ENCODE data around the gene NEUROG1. TPM values are rescaled to one million over a fixed set of nuclear protein-coding genes. Genes with fewer than 3 reads are reported as not detected.

Gene NEUROG1
- polyA plus RNA-seq, 1 experiment: not detected

DNA sequence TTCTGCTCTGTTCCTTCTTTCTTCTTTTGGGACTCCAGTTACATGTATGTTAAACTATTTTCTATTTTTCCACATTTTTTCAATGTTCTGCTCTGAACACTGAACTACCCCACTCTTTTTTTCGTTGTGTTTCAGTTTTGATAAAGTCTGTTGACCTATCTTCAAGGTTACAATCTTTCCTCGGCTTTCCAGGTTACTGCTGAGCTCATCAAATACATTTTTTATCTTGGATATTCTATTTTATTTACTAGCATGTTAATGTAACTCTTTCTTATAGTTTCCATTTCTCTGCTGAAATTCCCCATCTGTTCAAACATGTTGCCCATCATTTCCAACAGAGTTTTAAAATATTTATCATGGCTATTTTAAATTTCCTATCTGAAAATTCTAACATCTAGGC is 13.8 kb downstream of the NEUROG1 start:
- ChIA-PET POLR2A (no interaction called here), CTCF (interaction anchor here (0.8 to 1.6 kb wide), 3 partner anchors 12 to 44 kb away, joined by 3 to 5 read pairs (median 3); no protein-coding TSS in a partner anchor)
- H3K36me3 ChIP-seq (ENCODE audit: control insufficient read depth, insufficient read depth, low read length): no peaks in the 10 kb centered on the region
- H3K4me3 ChIP-seq (ENCODE audit: low read depth, low read length): no peak overlapping the region
- peaks cover 9% of the 10 kb centered on the region for H3K27me3 ChIP-seq (ENCODE audit: control insufficient read depth, insufficient read depth, low read length)
- no peak for DNase-seq (ENCODE audit: low read depth)
- TF ChIP-seq, protein P1, sequence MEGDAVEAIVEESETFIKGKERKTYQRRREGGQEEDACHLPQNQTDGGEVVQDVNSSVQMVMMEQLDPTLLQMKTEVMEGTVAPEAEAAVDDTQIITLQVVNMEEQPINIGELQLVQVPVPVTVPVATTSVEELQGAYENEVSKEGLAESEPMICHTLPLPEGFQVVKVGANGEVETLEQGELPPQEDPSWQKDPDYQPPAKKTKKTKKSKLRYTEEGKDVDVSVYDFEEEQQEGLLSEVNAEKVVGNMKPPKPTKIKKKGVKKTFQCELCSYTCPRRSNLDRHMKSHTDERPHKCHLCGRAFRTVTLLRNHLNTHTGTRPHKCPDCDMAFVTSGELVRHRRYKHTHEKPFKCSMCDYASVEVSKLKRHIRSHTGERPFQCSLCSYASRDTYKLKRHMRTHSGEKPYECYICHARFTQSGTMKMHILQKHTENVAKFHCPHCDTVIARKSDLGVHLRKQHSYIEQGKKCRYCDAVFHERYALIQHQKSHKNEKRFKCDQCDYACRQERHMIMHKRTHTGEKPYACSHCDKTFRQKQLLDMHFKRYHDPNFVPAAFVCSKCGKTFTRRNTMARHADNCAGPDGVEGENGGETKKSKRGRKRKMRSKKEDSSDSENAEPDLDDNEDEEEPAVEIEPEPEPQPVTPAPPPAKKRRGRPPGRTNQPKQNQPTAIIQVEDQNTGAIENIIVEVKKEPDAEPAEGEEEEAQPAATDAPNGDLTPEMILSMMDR (IDR thresholded peaks at IDR 0.05; ENCODE audit: insufficient read depth, low read depth, low read length): no peak

DNA sequence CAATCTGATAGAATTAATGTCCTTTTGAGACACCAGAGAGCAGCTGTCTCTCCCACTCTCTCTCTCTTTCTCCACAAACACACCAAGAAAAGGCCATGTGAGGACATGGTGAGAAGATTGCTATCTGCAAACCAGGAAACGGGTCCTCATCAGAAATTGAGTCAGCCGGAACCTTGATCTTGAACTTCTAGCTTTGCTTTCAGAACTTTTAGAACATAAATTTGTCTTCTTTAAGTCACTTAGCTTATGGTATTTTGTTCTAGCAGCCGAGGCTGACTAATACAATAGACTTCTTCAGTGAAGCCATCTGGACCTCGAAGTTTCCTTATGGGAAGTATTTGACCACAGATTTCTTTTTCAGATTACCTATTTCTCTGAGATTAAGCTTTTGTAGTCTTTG is 18.1 kb downstream of the NEUROG1 start:
- CTCF ChIA-PET: interaction anchor here (0.8 to 1.1 kb wide), 2 partner anchors 8 to 34 kb away, joined by 3 read pairs; no protein-coding TSS in a partner anchor

DNA sequence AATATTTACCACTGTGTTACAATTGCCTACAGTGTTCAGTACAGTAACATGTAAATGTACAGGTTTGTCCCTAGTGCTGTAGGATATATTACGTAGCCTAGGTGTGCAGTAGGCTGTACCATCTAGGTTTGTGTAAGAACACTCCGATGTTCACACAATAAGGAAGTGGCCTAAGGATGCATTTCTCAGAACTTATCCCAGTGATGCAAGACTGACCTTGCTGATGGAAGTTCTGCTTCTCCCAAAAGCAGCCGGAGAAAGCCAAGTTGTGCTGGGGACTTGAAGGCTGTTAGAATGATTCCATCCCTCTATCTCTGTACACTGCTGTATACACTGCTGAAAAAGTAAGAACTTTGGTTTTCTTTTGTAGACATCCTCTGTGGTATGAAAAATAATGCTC is 21.6 kb downstream of the NEUROG1 start:
- POLR2A ChIA-PET: no interaction called here
- Histone ChIP-seq H3K4me3 (ENCODE audit: low read depth, low read length) (no peak overlapping the region), H3K36me3 (ENCODE audit: control insufficient read depth, insufficient read depth, low read length) (no peaks in the 10 kb centered on the region), H3K27me3 (ENCODE audit: control insufficient read depth, insufficient read depth, low read length) (peaks cover 8% of the 10 kb centered on the region)
- CTCF ChIA-PET: no interaction called here
- DNase-seq (ENCODE audit: low read depth): no peak
- TF ChIP-seq, protein P1 (IDR thresholded peaks at IDR 0.05; ENCODE audit: insufficient read depth, low read depth, low read length): no peak

More for the DNA sequence above, 18.1 kb downstream of the NEUROG1 start:
- no peak for DNase-seq (ENCODE audit: low read depth)
- Histone ChIP-seq H3K36me3 (ENCODE audit: control insufficient read depth, insufficient read depth, low read length) (no peaks in the 10 kb centered on the region), H3K27me3 (ENCODE audit: control insufficient read depth, insufficient read depth, low read length) (peaks cover 7% of the 10 kb centered on the region), H3K4me3 (ENCODE audit: low read depth, low read length) (no peak overlapping the region)
- POLR2A ChIA-PET: no interaction called here
- TF ChIP-seq, protein P1 (IDR thresholded peaks at IDR 0.05; ENCODE audit: insufficient read depth, low read depth, low read length): no peak

DNA sequence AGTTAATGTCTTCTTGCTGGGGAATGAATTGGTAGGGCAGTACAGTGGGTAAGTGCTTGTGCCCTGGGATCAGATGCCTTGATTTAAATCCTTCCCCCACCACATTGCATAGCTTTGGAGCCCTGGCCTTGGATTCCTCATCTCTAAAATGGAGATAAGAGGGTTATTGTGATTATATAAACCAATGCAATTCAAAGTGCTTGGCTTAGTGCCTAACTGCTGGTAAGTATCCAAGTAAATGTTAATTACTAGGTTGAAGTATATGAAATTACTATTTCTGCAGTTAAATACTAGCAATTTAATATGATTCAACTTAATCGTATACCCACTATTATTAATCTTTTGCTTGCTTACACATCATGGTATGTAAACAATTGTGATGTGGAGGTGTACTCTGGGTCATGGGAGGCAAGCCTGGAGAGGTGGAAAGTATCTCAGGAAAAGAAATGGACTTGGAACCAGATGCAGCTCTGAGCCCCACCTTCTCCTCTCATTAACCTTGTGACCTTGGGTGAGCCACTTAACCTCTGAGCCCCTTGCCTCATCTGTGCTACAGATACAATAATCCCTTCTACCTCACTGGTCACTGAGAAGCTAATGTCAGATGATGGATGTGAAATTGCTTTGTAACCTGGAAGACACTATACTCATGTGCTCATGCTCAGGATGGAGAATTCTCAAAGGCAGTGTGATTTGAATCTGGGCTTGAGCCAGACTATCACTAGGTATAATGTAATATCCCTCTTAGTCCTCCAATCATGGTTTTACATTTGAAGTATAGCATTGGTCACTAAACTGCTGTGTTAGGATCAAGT is 23.8 kb downstream of the NEUROG1 start:
- Histone ChIP-seq H3K4me3 (ENCODE audit: low read depth, low read length) (no peak overlapping the region), H3K36me3 (ENCODE audit: control insufficient read depth, insufficient read depth, low read length) (no peaks in the 10 kb centered on the region), H3K27me3 (ENCODE audit: control insufficient read depth, insufficient read depth, low read length) (peaks cover 18% of the 10 kb centered on the region)
- no peak for DNase-seq (ENCODE audit: low read depth)
- CTCF ChIA-PET: interaction anchor here (1.1 kb wide), 1 partner anchor 54 kb away, joined by 3 read pairs; no protein-coding TSS in a partner anchor
- TF ChIP-seq, protein P1 (IDR thresholded peaks at IDR 0.05; ENCODE audit: insufficient read depth, low read depth, low read length): no peak
- POLR2A ChIA-PET: no interaction called here

DNA sequence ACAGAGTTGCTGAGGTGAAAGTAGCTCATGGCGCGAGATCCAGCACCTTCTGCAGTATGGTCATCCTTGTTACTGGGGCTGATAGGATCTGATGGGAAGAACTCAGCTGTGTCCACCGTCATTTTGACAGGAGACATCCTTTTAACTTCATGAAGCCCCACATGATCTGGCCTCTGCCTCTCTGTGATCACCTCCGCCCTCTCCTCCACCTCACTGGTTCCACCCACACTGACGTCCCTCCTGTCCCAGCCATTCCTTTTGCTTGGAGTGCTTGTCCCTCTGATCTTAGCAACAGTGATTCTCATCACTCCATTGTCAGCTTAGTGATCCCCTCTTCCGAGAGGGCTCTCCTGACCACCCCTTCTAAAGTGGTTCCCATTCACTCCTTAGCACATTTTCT is 25.8 kb downstream of the NEUROG1 start:
- DNase-seq (ENCODE audit: low read depth): no peak
- TF ChIP-seq, protein P1 (IDR thresholded peaks at IDR 0.05; ENCODE audit: insufficient read depth, low read depth, low read length): no peak
- no peak overlapping the region for H3K4me3 ChIP-seq (ENCODE audit: low read depth, low read length)
- POLR2A ChIA-PET: no interaction called here
- H3K27me3 ChIP-seq (ENCODE audit: control insufficient read depth, insufficient read depth, low read length): peaks cover 18% of the 10 kb centered on the region
- no peaks in the 10 kb centered on the region for H3K36me3 ChIP-seq (ENCODE audit: control insufficient read depth, insufficient read depth, low read length)
- CTCF ChIA-PET: interaction anchor here (0.8 to 3.1 kb wide), 5 partner anchors 16 to 56 kb away, joined by 3 to 11 read pairs (median 5); no protein-coding TSS in a partner anchor

Measured in BJ (cell line).